ENCODE data around the gene ZNF616. TPM values are rescaled to one million over a fixed set of nuclear protein-coding genes. Genes with fewer than 3 reads are reported as not detected.

Gene ZNF616
- total RNA-seq, 2 donors from 2014 or later: 3.6 to 6.2 TPM

GRCh38 chr19:52140032-52140710 is 433 bp upstream of the ZNF616 start:
- ATAC-seq: no peak
- H3K27ac ChIP-seq: peak overlapping the region; percentile 3 to 94 (median 92)
- 8 to 10% methylated on average over 21 to 22 of the region's 22 CpGs for WGBS, 2 donors

DNA sequence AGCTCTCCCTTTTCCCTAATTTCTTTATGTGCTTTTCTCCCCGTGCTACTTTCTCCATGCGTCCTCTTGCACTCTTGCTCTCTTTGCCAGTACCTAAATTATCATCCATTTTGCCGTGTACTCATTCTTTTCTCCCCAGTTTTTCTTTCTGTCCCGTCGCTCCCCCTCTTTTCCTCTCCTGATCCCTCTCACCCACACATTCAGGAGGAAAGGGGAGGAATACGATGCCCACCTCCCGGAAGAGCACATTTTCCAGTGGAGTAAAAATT is 821 bp downstream of the ZNF616 start:
- ATAC-seq: no peak
- no peak for TF ChIP-seq CTCF (IDR thresholded peaks at IDR 0.05)
- TF ChIP-seq POLR2A (IDR thresholded peaks at IDR 0.05): no peak
- H3K36me3 ChIP-seq (replicated peaks in 1 of 2; ENCODE audit: insufficient read depth in 1 of 2, low read depth in 2 of 2): no peaks in the 10 kb centered on the region
- H3K27me3 ChIP-seq: no peaks in the 10 kb centered on the region
- peak overlapping the region; percentile 90 to 95 (median 94) for H3K27ac ChIP-seq
- intact Hi-C loops (cut with DNase I): loop anchor here (5.0 kb wide), 1 partner anchor 98 kb away; no protein-coding TSS in a partner anchor
- peaks cover 21% of the 10 kb centered on the region for H3K4me1 ChIP-seq
- DNase-seq: no peak
- H3K4me3 ChIP-seq: peak overlapping the region; percentile 46 to 82
- 1 to 3% methylated on average over 7 of the region's 7 CpGs for WGBS, 2 donors
- H3K9me3 ChIP-seq: no peaks in the 10 kb centered on the region

More at GRCh38 chr19:52140032-52140710, 433 bp upstream of the ZNF616 start:
- peak in 3 of 4 donors; percentile 3 to 13 (median 13) for DNase-seq
- H3K27me3 ChIP-seq: no peaks in the 10 kb centered on the region
- intact Hi-C loops (cut with DNase I): no loop called here
- no peak overlapping the region for H3K4me3 ChIP-seq
- TF ChIP-seq CTCF (IDR thresholded peaks at IDR 0.05) (no peak), POLR2A (IDR thresholded peaks at IDR 0.05) (no peak)
- no peaks in the 10 kb centered on the region for H3K9me3 ChIP-seq
- H3K4me1 ChIP-seq: peaks cover 21% of the 10 kb centered on the region
- H3K36me3 ChIP-seq (replicated peaks in 1 of 2; ENCODE audit: insufficient read depth in 1 of 2, low read depth in 2 of 2): no peaks in the 10 kb centered on the region

GRCh38 chr19:52138278-52138982 is 1.3 kb downstream of the ZNF616 start:
- Histone ChIP-seq H3K36me3 (replicated peaks in 1 of 2; ENCODE audit: insufficient read depth in 1 of 2, low read depth in 2 of 2) (no peaks in the 10 kb centered on the region), H3K27ac (peak overlapping the region in 3 of 4 donors; percentile 90 to 94 (median 94)), H3K4me1 (peaks cover 21% of the 10 kb centered on the region), H3K4me3 (peak overlapping the region; percentile 46 to 82), H3K9me3 (no peaks in the 10 kb centered on the region), H3K27me3 (no peaks in the 10 kb centered on the region)
- intact Hi-C loops (cut with DNase I): loop anchor here (5.0 kb wide), 1 partner anchor 99 kb away; no protein-coding TSS in a partner anchor
- 7 to 8% methylated on average over 14 of the region's 14 CpGs for WGBS, 2 donors
- DNase-seq: peak; percentile 12 to 48 (median 22)
- ATAC-seq: no peak
- TF ChIP-seq POLR2A (IDR thresholded peaks at IDR 0.05) (no peak), CTCF (IDR thresholded peaks at IDR 0.05) (no peak)

DNA sequence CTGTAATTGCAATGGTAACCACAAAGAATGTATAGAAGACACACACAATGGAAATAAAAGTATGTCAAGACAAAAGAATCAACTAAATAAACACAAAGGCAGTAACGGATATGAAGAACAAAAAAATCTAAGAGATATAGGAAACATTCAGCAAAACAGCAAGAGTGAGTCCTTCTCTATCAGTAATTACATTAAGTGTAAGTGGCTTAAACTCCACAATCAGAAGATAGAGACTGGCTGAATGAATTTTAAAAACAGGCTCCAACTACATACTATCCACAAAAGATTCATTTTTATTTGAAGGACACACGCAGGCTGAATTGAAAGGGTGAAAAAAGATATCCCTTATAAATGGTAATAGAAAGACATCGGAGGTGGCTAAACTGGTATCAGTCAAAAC is 19.5 kb downstream of the ZNF616 start:
- no peak for ATAC-seq
- TF ChIP-seq POLR2A (IDR thresholded peaks at IDR 0.05) (no peak), CTCF (IDR thresholded peaks at IDR 0.05) (no peak)
- intact Hi-C loops (cut with DNase I): no loop called here
- WGBS, 2 donors: 94 to 98% methylated on average over 3 of the region's 3 CpGs
- peaks cover 0 to 4% of the 10 kb centered on the region in 2 donors for H3K27me3 ChIP-seq
- DNase-seq: no peak
- no peak overlapping the region for H3K27ac ChIP-seq
- H3K36me3 ChIP-seq (replicated peaks in 1 of 2; ENCODE audit: insufficient read depth in 1 of 2, low read depth in 2 of 2): peaks cover 57 to 65% of the 10 kb centered on the region in 2 donors
- H3K4me3 ChIP-seq: no peak overlapping the region
- no peaks in the 10 kb centered on the region for H3K4me1 ChIP-seq
- peaks cover 0 to 84% (median 20%) of the 10 kb centered on the region in 3 donors for H3K9me3 ChIP-seq

All from body of pancreas (tissue), 4 donors.